ENCODE measurements around the gene RFTN1.

Gene RFTN1

GRCh38 chr3:16392065-16392464, 121.4 kb downstream of the RFTN1 start:
- TF ChIP-seq POLR2A (IDR thresholded peaks at IDR 0.05; ENCODE audit: low read length) (no peak), GATA1 (IDR thresholded peaks at IDR 0.05; ENCODE audit: low read depth, low read length) (no peak)
- DNase-seq = no peak

GRCh38 chr3:16390581-16390980, 122.9 kb downstream of the RFTN1 start:
- no peak for DNase-seq
- TF ChIP-seq GATA1 (IDR thresholded peaks at IDR 0.05; ENCODE audit: low read depth, low read length) (no peak), POLR2A (IDR thresholded peaks at IDR 0.05; ENCODE audit: low read length) (no peak)

DNA sequence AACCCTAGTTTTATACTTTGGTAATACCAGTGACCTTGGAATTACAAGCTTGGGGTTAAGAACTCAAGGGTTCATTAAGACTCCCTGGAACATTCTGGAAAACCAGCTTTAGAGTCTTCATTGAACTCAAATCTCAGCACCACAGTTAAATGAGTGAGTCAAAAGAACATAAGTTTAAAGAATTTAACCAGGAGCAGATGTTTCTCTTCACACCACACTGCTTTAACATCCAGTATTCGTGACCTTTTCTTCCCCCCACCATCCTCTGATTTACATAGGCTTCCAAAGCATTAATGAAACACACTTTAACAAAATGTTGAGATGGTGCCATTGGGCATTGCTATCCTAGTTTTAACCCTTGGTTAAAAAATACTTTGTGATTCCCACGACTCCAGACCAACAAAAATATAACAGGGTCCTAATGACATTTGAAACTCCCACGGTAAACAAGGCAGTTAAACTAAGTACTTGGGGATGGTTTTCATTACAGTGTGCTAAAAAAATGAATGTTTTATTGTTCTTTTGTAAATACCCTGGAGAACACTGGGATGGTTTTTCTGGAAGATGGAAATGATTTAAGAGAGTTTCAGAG, 124.6 kb downstream of the RFTN1 start:
- TF ChIP-seq GATA1 (IDR thresholded peaks at IDR 0.05; ENCODE audit: low read depth, low read length) (no peak), POLR2A (IDR thresholded peaks at IDR 0.05; ENCODE audit: low read length) (no peak)
- DNase-seq = no peak

DNA sequence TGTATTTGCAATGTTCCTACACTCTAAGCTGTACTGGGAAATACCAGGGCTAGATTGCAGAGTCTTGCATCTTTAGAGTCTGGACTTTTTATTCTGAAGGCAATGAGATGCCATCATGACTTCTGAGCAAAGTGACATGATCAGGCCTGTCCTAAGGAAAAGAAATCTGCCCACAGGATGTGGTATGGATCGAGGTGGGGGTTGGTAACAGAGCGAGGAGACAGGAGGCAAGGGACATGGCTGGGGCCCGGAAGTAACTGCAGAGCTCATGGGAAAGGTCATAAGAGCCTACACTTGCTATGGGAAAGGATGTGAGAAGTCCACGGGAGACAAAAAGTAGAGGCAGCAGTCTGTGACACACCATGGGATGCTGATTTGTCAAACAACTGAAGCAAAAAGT, 126.9 kb downstream of the RFTN1 start:
- DNase-seq = no peak
- no peak for TF ChIP-seq POLR2A (IDR thresholded peaks at IDR 0.05; ENCODE audit: low read length)
- TF ChIP-seq GATA1 (IDR thresholded peaks at IDR 0.05; ENCODE audit: low read depth, low read length) = no peak

DNA sequence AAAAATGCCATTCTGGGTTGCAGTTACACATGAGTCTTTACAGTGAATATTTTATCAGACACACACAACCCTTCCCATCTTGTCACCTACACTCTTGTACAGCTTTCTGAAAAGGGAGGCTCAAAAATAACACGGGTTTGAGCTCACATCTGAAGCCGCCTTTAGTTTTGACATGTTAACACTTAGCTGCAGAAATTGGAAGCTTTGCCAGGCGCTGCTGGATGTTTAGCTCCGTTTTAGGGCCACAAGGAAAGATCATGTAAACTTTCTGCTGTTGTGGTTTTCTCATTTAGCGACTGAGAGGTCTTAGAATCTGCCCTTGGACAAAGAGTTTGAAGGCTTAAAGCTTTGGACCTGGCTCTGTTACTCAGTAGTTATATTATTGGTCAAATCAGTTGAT, 128.3 kb downstream of the RFTN1 start:
- no peak for DNase-seq
- TF ChIP-seq GATA1 (IDR thresholded peaks at IDR 0.05; ENCODE audit: low read depth, low read length) (no peak), POLR2A (IDR thresholded peaks at IDR 0.05; ENCODE audit: low read length) (no peak)

DNA sequence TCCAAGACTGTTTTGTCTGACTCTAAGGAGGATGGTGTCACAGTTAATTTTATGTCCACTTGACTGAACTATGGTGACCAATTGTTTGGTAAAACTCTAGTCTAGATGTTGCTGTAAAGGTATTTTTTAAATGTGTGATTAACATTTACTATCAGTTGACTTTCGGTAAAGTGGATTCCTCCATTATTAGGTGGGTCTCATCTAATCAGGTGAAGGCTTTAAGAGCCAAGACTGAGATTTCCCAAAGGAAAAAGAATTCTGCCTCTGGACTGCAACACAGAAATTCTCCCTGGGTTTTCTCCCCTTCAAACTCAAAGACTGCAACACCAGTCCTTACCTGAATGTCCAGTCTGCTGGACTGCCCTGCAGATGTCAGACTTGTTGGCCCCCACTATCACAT, 129.6 kb downstream of the RFTN1 start:
- TF ChIP-seq GATA1 (IDR thresholded peaks at IDR 0.05; ENCODE audit: low read depth, low read length) (no peak), POLR2A (IDR thresholded peaks at IDR 0.05; ENCODE audit: low read length) (no peak)
- DNase-seq = no peak

- TF ChIP-seq GATA1 (IDR thresholded peaks at IDR 0.05; ENCODE audit: low read depth, low read length) (no peak), POLR2A (IDR thresholded peaks at IDR 0.05; ENCODE audit: low read length) (no peak)
- no peak for DNase-seq
Observed at GRCh38 chr3:16382845-16383244, 130.7 kb downstream of the RFTN1 start.

GRCh38 chr3:16381426-16381825, 132.1 kb downstream of the RFTN1 start:
- no peak for DNase-seq
- TF ChIP-seq POLR2A (IDR thresholded peaks at IDR 0.05; ENCODE audit: low read length) = no peak

GRCh38 chr3:16380421-16380820, 133.1 kb downstream of the RFTN1 start:
- TF ChIP-seq POLR2A (IDR thresholded peaks at IDR 0.05; ENCODE audit: low read length) (no peak), GATA1 (IDR thresholded peaks at IDR 0.05; ENCODE audit: low read depth, low read length) (no peak)
- no peak for DNase-seq

GRCh38 chr3:16379838-16380237, 133.7 kb downstream of the RFTN1 start:
- no peak for DNase-seq
- no peak for TF ChIP-seq GATA1 (IDR thresholded peaks at IDR 0.05; ENCODE audit: low read depth, low read length)
- no peak for TF ChIP-seq POLR2A (IDR thresholded peaks at IDR 0.05; ENCODE audit: low read length)

GRCh38 chr3:16378920-16379319, 134.6 kb downstream of the RFTN1 start:
- TF ChIP-seq POLR2A (IDR thresholded peaks at IDR 0.05; ENCODE audit: low read length) = no peak
- no peak for TF ChIP-seq GATA1 (IDR thresholded peaks at IDR 0.05; ENCODE audit: low read depth, low read length)

GRCh38 chr3:16378415-16378814, 135.1 kb downstream of the RFTN1 start:
- no peak for TF ChIP-seq GATA1 (IDR thresholded peaks at IDR 0.05; ENCODE audit: low read depth, low read length)
- no peak for TF ChIP-seq POLR2A (IDR thresholded peaks at IDR 0.05; ENCODE audit: low read length)
- no peak for DNase-seq

More at GRCh38 chr3:16378920-16379319, 134.6 kb downstream of the RFTN1 start:
- no peak for DNase-seq

DNA sequence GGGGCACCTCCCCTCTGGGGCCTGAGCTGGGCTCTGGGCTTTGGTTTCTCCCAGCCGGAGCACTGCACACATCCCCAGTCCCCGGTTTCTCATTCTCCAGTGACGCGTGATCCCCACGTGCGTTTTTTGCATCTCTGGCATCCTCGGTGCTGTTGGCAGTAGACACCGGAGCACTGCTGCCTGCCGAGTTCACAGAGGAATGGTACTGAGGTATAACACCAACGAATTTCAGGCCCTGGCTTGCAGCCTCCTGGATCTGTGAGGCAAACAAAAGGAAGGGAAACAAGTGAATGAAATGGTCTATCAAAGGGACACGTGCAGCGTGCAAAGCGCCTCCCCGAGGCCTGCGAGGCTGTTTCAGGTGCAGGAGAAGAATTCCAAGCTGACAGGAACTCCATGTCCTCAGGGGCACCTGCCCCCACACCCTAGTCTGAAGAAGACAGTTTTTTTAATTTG, 135.6 kb downstream of the RFTN1 start:
- DNase-seq = no peak
- no peak for TF ChIP-seq POLR2A (IDR thresholded peaks at IDR 0.05; ENCODE audit: low read length)

GRCh38 chr3:16377196-16377595, 136.3 kb downstream of the RFTN1 start:
- TF ChIP-seq POLR2A (IDR thresholded peaks at IDR 0.05; ENCODE audit: low read length) (no peak), GATA1 (IDR thresholded peaks at IDR 0.05; ENCODE audit: low read depth, low read length) (no peak)
- no peak for DNase-seq

DNA sequence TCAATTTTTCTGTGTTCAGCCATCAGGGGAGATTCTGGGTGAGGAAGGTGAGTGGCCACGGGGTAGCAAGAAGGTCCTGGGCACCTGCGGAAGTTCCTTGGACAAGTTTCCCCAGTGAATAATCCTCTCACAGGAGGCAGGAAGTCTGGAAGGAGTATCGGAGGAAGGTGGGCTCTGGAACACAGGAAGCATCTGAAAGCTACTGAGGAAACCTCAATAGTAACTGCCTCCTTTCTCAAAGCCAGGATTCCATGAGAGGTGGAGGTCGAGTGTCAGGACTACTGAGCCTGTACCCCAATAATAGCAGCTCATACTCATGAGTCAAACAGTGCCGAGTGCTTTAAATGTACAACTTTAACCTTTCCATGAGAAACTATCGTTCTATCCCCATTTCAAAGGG, 137.6 kb downstream of the RFTN1 start:
- DNase-seq = no peak
- TF ChIP-seq POLR2A (IDR thresholded peaks at IDR 0.05; ENCODE audit: low read length) (no peak), GATA1 (IDR thresholded peaks at IDR 0.05; ENCODE audit: low read depth, low read length) (no peak)

- no peak for DNase-seq
- TF ChIP-seq POLR2A (IDR thresholded peaks at IDR 0.05; ENCODE audit: low read length) (no peak), GATA1 (IDR thresholded peaks at IDR 0.05; ENCODE audit: low read depth, low read length) (no peak)
Observed at GRCh38 chr3:16374935-16375245, 138.6 kb downstream of the RFTN1 start.
